ENCODE measurements around the gene CYB5R3.
"Not testable (repeated sequence)": the region's sequence is repeated elsewhere in the genome, so short reads cannot be mapped to it uniquely, and the experiment has no call there.

Gene CYB5R3

DNA sequence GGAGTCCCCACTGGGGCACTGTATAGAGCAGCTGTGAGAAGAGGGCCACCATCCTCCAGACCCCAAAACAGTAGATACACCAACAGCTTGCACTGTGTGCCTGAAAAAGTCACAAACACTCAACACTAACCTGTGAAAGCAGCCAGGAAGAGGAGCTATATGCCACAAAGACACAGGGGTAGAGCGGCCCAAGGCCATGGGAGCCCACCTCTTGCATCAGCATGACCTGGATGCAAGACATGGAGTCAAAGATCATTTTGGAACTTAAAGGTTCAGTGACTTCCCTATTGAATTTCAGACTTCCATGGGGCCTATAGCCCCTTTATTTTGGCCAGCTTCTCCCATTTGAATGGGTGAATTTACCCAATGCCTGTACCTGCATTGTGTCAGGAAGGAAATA is 29.7 kb upstream of the CYB5R3 start:
- DNase-seq (ENCODE audit: low read depth in 2 of 2), result no peak

DNA sequence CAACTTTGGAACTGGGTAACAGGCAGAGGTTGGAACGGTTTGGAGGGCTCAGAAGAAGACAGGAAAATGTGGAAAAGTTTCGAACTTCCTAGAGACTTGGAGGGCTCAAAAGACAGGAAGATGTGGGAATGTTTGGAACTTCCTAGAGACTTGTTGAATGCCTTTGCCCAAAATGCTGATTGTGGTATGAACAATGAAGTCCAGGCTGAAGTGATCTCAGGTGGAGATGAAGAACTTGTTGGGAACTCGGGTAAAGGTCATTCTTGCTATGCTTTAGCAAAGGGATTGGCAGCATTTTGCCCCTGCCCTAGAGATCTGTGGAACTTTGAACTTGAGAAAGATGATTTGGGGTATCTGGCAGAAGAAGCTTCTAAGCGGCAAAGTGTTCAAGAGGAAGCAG is 28.7 kb upstream of the CYB5R3 start:
- not testable (repeated sequence) for DNase-seq (ENCODE audit: low read depth in 2 of 2)

DNA sequence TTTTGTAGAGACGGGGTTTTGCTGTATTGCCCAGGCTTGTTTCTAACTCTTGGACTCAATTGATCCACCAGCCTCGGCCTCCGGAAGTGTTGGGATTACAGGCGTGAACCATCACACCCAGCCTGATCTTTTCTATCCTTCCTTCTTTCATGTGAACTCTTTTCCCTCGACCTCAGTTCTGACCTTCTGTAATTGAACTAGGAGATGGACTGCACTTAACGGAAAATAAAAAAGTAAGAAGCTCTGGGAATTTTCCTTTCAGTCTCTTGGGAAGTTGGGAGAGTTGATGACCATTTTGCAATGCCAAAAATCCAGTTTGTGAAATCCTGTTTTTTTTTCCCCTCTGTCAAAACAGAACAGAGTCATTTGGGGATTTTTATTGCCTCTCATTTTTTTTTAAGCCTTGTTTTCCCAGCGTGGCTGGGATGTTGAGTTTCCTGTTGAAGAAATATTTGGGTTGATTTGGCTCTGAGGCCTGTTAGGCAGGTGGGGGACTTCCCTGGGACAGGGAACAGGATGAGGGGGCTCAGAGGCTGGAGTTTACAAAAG is 26.9 kb upstream of the CYB5R3 start:
- no peak for DNase-seq (ENCODE audit: low read depth in 2 of 2)

DNA sequence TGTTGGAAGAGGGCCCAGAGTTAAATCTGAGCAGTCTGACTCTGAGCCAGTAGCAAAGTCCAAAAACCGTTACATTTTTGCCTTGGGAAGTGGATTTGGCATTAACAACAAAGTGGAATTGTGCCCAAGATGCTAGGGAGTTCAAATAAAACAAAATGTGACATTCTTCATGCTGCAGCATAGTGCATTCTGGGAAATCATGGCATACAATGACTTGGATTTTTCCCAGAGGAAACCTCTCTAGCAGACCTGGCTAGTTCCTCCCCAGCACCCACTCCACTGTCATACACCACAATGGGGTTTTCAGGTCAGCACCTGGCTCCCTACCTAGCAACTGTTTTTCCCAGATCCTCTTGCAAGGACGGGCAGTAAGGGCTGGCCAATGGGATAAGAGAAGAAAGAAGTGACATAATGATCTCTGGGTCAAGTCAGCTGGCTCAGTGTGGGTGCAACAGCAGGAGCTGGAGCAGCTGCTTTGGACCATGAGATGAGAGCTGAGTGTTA is 24.8 kb upstream of the CYB5R3 start:
- DNase-seq (ENCODE audit: low read depth in 2 of 2), result no peak

DNA sequence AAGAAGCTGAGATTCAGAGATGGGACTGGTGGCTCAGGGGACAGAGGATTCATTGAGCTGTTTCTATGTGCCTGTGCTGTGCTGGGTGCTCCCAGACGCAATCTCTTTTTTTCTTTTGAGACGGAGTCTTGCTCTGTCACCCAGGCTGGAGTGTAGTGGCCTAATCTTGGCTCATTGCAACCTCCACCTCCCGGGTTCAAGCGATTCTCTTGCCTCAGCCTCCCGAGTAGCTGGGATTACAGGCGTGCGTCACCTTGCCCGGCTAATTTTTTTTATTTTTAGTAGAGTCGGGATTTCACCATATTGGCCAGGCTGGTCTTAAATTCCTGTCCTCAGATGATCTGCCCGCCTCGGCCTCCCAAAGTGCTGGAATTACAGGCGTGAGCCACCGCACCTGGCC is 23.9 kb upstream of the CYB5R3 start:
- not testable (repeated sequence) for DNase-seq (ENCODE audit: low read depth in 2 of 2)

DNA sequence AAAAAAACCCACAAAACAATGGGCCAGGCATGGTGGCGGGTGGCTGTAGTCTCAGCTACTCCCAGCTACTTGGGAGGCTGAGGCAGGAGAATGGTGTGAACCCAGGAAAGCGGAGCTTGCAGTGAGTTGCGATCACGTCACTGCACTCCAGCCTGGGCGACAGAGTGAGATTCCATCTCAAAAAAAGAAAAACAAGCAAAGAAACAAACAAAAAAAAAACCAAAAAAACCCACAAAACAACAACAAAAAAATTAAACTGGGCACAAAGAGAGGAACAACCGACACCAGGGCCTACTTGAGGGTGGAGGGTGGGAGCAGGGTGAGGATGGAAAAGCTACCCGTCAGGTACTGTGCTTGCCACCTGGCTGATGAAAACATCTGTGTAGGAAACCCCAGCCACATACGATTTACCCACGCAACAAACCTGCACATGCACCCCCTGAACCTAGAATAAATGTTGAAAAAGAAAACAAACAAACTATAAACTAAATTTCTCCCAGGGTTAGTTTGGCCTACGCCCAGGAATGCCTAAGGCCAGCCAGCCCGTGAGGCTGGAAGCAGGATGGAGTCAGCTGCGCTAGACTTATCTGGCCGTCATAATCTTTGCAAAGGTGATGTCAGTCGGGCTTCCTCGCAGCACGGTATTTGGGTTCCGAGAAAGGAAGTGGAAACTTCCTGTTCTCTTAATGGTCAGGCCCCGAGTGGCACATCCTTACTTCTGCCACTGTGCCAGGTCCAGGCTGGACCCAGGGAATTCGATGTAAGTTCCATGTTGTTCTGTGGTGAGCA is 21.9 kb upstream of the CYB5R3 start:
- no peak for DNase-seq (ENCODE audit: low read depth in 2 of 2)

DNA sequence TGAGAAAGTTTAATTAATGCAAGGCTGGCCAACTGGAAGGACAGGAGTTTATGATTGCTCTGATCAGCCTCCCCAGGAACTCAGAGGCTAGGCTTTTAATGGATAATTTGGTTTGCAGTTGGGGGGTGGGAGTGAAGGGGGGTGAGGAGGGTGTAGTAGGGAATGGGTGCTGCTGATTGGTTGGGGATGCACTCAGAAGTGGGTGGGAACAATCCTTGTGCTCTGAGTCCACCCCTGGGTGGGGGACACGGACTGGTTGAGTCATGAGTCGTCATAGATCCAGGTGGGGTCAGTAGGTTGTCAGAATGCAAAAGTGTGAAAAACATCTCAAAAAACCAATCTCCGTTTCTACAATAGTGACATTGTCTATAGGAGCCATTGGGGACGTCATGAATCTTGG is 20.9 kb upstream of the CYB5R3 start:
- no peak for DNase-seq (ENCODE audit: low read depth in 2 of 2)

DNA sequence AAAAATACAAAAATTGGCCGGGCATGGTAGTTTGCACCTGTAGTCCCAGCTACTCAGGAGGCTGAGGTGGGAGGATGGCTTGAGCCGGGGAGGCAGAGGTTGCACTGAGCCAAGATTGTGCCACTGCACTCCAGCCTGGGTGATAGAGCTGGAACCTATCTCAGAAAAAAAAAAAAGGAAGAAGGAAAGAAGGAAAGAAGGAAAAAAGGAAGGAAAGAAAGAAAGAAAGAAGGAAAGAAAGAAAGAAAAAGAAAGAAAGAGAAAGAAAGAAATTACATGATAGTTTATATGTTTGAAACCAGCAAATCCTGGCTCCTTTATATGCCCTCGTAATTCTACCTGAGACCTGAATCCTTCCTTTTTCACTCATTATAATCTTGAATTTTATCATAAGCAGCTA is 17.2 kb upstream of the CYB5R3 start:
- DNase-seq (ENCODE audit: low read depth in 2 of 2), result not testable (repeated sequence)

DNA sequence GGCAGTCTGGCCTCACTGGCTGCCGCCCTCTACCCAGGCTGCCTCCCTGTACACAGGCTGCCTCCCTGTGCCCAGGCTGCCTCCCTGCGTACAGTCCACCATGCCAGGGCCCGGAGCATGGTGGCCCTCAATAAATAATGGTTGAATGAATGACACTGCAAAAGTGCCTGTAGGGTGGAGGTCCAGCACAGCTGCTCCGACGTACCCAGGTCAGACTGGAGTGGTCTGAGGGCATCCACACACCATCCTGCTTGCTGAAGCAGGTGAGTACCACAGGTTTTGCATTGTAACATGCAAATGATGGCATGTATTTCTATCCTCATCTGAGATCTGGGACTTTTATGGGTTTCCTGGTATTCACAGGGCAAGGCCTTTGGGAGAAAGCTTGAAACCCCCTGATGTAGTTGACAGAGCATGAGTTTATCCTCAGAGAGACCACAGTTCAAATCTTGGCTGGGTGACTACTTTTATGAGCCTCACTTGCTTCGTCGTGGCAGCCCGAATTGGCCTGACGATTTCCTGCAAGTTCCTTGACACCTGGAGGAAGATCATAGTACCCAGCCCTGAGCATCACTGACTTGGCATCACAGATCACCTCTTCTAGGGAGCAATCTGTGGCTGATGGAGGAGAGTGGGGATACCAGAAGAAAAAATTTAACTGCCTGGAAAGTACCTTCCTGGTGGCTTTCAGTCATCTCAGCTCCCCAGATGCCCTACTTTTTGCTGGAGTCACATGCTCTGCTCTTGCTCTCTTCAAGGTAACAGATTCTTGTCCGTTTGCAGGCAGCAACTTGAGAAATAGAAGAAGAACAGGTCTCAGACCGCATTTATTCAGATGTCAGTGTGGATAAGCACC is 16.0 kb upstream of the CYB5R3 start:
- no peak for DNase-seq (ENCODE audit: low read depth in 2 of 2)

DNA sequence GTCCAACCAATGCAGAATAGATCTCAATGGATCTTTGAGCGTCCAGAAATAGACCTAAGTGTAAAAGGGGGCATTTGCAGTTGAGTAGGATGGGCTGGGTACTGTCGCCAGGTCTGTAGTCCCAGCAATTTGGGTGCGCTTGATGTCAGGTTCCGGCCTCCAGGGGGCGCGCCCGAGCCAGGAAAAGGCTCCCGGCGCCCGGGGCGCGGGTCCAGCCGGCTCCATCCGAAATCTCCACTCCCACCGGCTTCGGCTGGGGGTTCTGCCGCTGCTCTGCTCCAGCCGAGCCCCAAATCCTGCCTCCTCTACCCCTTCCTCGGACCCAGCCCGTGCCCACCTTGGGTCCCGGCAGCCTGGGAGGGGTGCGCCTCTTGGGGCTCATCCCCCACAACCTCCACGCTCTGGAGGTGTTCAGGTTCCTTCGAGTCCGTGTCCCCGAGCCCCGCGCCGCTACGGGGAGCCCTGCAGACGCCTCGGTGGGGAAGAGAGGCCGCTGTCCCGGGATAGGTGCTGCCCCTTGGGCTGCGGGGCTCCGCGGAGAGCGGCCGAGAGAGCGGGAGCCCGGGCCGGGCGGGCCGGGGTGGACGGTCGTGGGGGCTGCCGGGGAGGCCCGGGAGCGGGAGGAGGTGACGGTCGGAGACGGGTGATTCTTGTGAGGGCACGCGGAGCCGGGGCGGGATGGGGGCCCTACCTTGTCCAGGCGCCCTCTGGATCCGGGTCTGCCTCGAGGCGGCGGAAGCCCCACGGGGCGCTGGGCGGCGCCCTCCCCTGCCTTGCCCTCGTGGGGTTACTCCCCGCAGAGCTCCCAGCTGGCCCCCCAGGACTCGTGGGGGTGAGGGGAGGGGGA is 13.0 kb upstream of the CYB5R3 start:
- DNase-seq (ENCODE audit: low read depth in 2 of 2), result peak; percentile 57 to 64

DNA sequence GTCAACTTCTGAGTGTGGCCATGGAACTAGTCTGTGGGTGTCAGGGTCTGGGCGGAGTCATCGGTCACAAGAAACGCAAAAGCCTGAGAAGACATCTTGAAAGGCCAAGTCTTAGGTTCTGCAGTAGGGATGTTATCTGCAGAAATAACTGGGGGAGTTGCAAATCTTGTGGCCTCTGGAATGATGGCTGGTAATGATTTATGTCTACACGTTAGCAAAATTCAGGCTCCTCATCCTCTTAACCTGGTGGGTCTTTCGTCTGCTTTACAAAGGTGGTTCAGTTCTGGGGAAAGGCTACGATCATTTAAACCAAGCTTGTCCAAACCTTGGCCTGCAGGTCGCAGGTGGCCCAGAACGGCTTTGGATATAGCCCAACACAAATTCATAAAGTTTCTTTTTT is 7.4 kb upstream of the CYB5R3 start:
- no peak for DNase-seq (ENCODE audit: low read depth in 2 of 2)

DNA sequence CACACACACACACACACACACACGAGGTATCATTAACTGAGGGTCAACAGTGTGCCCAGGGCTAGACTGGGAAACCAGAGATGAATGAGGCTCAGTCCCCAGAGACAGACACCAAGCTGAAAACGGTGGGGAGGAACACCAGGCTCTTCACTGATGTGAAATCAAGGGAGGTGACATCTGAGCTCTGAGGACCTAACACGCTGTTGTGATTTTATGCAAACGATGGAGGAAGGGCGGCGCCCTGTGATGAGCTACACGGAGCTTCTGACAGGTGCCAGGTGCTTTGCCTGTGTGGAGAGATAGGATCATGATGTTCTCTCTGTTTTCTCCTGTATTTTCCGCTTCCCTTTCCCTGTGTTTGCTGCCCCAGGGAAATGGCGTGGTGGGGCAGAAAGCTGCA is 6.5 kb upstream of the CYB5R3 start:
- no peak for DNase-seq (ENCODE audit: low read depth in 2 of 2)

DNA sequence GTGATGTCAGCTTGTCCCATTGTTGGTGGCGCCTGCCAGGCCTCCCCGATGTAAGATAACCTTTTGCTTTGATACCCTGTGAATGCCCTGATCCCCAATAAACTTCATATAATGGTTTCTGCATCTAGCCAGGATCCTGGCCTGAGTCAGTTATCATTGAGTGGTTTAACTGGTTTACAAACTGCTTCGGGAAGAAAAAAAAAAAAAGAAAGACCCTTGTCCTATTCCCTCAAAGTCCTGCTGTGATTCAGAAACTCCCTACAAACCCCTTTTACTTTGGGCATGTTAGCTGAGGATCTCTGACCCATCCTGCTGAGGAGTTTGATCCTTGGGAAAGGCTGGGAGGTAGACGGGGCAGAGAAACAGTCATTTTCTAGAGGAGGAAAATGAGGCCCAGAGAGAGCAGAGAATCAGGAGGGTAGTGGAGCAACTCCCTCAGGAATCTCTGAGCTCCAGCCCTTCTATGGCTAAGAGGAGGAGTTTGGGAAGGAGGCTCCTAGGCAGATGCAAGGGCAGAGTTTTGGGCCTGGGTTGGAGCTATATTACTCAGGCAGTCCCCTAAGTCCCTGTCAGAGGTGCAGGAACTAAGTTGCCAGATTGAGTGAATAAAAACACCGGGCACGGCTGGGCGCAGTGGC is 5.4 kb upstream of the CYB5R3 start:
- DNase-seq (ENCODE audit: low read depth in 2 of 2), result no peak

DNA sequence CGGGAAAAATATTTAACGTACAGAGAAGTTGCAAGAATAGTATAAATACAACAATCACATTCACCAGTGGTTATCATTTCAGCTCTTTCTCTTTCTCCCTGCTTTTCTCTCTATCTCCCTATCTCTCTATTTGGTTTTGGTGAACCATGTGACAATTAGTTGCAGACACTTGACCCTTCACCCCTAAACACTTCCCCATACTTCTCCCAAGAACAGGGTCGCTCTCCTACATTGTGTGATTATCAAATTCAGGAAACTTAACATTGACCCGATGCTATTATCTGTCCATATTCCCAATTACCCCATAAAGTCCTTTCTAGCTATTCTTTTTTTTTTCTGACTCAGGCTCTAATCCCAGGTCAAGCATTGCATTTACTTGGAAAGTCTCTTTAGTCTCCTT is 4.8 kb upstream of the CYB5R3 start:
- no peak for DNase-seq (ENCODE audit: low read depth in 2 of 2)

DNA sequence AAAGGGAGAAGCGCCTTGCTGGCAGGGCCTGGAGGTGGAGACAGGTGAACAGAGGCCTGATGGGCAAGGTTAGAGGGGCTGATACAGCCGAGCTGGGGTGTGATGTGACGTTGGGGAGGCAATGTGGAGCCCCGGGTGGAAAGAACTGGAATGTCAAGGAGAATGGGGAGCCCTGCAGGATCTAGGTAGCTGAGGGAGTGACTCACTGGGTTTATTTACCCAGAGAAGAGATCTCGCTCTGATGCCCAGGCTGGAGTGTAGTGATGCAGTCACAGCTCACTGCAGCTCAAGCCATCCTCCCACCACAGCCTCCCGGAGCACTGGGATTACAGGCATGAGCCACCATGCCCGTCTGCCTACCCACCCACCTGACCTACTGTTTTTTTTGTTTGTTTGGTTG is 1.9 kb upstream of the CYB5R3 start:
- no peak for DNase-seq (ENCODE audit: low read depth in 2 of 2)

DNA sequence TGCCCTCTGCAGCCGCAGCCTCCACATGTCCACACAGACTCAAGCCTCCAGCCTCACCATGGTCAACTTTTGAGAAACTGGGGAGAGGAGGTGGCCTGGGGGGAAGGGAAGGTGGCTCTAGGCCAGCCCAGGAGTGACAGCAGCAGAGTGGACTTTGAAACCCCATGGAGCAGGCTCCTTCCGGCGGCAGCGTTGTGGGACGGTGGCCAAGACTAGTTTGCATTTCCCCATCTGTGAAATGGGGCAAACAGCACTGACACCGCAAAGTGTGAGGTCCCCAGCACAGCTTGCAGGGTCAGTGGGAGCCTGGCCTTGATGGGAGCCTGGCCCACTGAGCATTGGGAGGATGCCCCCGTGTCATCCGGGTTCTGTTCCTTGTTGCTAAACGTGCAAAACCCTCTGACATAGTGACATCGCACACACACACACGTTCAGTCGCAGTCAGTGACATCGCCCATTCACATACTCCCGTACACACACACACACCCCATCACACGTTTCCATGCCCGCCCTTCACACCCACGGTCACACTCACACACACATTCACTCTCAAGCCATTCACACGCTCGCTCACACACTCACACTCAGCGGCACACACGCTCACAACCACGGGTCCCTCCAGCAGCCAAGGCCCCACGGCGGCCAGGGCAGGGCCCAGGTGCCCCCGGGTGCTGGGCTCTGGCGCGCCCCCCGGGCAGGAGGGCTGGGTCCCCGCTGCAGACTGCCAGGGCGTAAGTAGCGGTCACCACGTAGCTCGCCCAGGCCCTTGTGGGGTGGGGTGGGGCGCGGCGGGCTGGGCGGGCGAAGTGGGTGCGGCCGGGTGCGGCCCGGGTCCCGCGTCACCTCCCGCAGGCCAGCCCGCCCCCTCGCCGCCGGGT is 585 bp downstream of the CYB5R3 start:
- DNase-seq (ENCODE audit: low read depth in 2 of 2), result peak in 1 of 2 donors; percentile 2

DNA sequence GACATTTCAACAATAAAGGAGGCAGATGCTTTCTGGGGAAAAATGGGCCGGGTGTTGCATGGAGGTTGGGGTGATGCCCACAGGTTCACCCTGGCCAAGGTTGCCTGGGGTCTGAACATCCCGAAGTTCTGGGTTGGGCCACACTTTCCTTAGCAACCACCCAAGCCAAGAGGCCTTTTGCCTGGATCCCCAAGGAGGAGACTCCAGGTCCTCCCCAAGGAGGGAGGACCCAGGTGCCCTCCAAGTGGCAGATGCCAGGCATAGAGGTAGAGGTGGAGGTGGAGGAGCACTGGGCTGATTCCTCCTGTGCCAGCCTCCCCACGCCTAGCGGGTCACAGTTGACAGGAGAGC is 1.2 kb downstream of the CYB5R3 start:
- DNase-seq (ENCODE audit: low read depth in 2 of 2), result no peak

DNA sequence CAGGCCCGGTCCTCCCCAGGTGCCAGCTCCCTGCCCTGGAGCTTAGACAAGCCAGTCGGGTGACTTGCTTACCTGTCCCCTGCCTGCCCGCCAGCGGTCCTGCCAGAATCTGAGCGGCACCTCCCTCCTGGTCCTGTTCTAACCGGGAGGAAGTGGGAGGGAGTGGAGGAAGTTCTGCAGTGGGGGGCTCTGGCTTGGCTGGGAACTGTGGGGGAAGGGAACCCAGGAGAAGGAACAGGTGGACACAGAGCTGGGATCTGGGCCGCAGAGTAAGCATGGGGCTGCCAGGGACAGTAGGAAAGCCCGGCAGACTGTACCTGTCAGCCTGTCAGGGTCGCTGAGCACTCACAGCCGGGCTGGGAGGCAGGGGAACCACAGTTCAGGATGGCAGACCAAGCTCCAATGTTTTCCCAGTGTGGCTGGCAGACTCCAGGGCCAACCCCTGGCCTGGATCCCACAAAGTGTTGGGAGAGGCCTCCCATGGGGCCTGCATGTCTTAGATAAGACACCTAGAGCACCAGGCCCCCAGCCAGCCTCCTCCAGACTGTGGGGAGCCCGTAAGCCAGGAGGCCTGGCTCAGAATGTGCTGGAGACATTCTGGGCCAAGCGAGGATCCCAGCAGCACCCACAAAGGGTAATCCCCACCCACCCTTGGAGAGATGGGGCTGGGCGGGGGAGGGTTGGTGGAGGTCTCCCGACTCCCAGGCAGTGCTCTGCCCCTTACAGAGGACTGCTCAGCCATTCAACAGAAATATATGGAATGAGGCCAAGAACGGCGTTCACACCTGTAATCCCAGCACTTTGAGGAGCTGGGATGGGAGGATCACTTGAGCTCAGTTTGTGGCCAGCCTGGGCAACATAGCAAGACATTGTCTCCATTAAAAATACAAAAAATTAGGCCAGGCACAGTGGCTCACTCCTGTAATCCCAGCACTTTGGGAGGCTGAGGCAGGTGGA is 2.3 kb downstream of the CYB5R3 start:
- no peak for DNase-seq (ENCODE audit: low read depth in 2 of 2)

DNA sequence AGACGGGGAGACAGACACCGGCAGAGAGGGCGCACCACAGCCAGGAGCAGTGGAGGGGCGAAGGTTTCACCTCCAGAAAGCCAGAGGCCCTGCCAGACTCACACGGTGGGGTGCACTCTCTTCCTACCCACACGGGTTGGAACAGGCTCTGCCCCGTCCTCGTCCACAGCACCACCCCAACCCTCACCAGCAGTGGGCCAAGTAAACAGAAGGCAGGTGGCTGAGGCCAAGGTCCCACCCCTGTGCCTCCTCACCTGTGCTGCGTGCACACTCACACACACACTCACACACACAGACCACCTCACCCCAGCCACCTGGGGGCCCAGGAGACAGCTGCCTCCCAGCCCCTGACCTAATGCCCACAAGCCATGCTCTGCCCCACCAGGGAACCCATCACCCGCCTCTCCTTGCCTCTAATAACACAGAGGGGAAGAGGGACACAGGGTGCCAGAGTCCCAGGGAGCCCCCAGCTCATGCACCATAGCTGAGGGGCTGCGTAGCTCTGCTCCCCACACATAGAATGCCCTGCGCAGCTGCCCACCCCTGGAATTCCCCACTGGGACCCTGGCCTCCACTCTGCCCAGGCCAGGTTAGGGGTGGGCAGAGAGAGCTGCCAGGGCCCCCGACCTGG is 3.1 kb downstream of the CYB5R3 start:
- no peak for DNase-seq (ENCODE audit: low read depth in 2 of 2)

Measured in stimulated activated CD8-positive, alpha-beta memory T cell treated with anti-CD3 and anti-CD28 coated beads, Interleukin-7, amount 100 ng/mL, for 4 hours (primary cell).